PFSK-1 (cell line): ENCODE data around the gene GPLD1.

Experiments used
- POLR2AphosphoS5 ChIP-seq: IDR thresholded peaks from 2 replicates; pipeline ENCODE4 v1.6.1; 2012; ENCODE audit warnings: low read depth, mild to moderate bottlenecking, control low read depth, low read length, moderate library complexity
- SIN3A ChIP-seq: IDR thresholded peaks from 2 replicates; pipeline ENCODE4 v1.6.1; 2012; ENCODE audit warnings: mild to moderate bottlenecking, low read length, moderate library complexity, borderline replicate concordance; ENCODE audit not compliant: insufficient read depth
- TAF1 ChIP-seq: IDR thresholded peaks from 2 replicates; pipeline ENCODE4 v1.6.1; 2012; ENCODE audit warnings: low read length, control low read depth, borderline replicate concordance; ENCODE audit not compliant: insufficient read depth
- TF ChIP-seq, protein P1 (sequence below), 2 experiments: IDR thresholded peaks; 2 replicates each; pipeline versions ENCODE4 v1.6.1 to v1.8.0; 2011 to 2012; ENCODE audit warnings: low read depth in 2 of 2, low read length in 2 of 2, control low read depth in 1 of 2, inconsistent platforms in 1 of 2, mild to moderate bottlenecking in 1 of 2, moderate library complexity in 1 of 2; ENCODE audit not compliant: insufficient read depth in 1 of 2

DNA sequence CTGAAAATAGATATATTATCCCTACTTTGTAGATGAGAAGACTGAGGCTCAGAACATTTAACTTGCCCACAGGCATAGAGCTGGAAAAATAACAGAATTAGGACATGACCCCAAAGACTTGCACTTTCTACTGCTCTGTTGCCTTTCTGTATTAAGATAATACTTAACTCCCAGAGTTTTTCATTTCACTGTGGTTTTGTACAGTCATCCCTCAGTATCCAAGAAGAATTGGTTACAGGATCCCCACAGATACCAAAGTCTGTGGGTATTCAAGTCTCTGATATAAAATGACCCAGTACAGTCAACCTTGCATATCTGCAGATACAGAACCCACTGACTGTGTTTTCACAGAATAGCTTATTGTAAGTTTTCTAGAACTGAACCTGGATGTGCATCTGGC, 69.9 kb downstream of the GPLD1 start:
- TF ChIP-seq TAF1 (no peak), SIN3A (no peak), POLR2AphosphoS5 (no peak)
- TF ChIP-seq, protein P1, sequence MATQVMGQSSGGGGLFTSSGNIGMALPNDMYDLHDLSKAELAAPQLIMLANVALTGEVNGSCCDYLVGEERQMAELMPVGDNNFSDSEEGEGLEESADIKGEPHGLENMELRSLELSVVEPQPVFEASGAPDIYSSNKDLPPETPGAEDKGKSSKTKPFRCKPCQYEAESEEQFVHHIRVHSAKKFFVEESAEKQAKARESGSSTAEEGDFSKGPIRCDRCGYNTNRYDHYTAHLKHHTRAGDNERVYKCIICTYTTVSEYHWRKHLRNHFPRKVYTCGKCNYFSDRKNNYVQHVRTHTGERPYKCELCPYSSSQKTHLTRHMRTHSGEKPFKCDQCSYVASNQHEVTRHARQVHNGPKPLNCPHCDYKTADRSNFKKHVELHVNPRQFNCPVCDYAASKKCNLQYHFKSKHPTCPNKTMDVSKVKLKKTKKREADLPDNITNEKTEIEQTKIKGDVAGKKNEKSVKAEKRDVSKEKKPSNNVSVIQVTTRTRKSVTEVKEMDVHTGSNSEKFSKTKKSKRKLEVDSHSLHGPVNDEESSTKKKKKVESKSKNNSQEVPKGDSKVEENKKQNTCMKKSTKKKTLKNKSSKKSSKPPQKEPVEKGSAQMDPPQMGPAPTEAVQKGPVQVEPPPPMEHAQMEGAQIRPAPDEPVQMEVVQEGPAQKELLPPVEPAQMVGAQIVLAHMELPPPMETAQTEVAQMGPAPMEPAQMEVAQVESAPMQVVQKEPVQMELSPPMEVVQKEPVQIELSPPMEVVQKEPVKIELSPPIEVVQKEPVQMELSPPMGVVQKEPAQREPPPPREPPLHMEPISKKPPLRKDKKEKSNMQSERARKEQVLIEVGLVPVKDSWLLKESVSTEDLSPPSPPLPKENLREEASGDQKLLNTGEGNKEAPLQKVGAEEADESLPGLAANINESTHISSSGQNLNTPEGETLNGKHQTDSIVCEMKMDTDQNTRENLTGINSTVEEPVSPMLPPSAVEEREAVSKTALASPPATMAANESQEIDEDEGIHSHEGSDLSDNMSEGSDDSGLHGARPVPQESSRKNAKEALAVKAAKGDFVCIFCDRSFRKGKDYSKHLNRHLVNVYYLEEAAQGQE (IDR thresholded peaks at IDR 0.05; ENCODE audit: insufficient read depth in 1 of 2, low read depth in 2 of 2, low read length in 2 of 2), result no peak
